Epithelial cell of proximal tubule (primary cell): ENCODE results near the gene ASAP2. TPM values are rescaled to one million over a fixed set of nuclear protein-coding genes. Genes with fewer than 3 reads are reported as not detected.

Experiments
- DNase-seq: peaks from one replicate; pipeline ENCODE4 v3.0.0-alpha.2; 2011; ENCODE audit warnings: low read depth
- H3K4me3 ChIP-seq: 2 replicates; pipeline ENCODE4 v1.5.1; 2011; ENCODE audit warnings: low read depth, mild to moderate bottlenecking, low read length
- total RNA-seq: library from RNA; depleted of rRNA; stranded (reverse); fragments of >200 nt; gene quantifications from 2 replicates; pipeline ENCODE4 v1.2.3, GENCODE V29; 2015
- TF ChIP-seq, protein P1 (sequence below): conservative IDR thresholded peaks from 2 replicates; pipeline ENCODE4 v1.5.1; 2012; ENCODE audit warnings: low read depth, mild to moderate bottlenecking, low read length

Gene ASAP2
- total RNA-seq, 1 donor from 2014 or later = 33.0 TPM

GRCh38 chr2:9403924-9404323 is 197.3 kb downstream of the ASAP2 start:
- no peak for DNase-seq
- TF ChIP-seq, protein P1, sequence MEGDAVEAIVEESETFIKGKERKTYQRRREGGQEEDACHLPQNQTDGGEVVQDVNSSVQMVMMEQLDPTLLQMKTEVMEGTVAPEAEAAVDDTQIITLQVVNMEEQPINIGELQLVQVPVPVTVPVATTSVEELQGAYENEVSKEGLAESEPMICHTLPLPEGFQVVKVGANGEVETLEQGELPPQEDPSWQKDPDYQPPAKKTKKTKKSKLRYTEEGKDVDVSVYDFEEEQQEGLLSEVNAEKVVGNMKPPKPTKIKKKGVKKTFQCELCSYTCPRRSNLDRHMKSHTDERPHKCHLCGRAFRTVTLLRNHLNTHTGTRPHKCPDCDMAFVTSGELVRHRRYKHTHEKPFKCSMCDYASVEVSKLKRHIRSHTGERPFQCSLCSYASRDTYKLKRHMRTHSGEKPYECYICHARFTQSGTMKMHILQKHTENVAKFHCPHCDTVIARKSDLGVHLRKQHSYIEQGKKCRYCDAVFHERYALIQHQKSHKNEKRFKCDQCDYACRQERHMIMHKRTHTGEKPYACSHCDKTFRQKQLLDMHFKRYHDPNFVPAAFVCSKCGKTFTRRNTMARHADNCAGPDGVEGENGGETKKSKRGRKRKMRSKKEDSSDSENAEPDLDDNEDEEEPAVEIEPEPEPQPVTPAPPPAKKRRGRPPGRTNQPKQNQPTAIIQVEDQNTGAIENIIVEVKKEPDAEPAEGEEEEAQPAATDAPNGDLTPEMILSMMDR = no peak

GRCh38 chr2:9404451-9404850 is 197.8 kb downstream of the ASAP2 start:
- no peak for DNase-seq
- TF ChIP-seq, protein P1 = no peak
- no peak overlapping the region for H3K4me3 ChIP-seq

More at GRCh38 chr2:9403924-9404323, 197.3 kb downstream of the ASAP2 start:
- no peak overlapping the region for H3K4me3 ChIP-seq

DNA sequence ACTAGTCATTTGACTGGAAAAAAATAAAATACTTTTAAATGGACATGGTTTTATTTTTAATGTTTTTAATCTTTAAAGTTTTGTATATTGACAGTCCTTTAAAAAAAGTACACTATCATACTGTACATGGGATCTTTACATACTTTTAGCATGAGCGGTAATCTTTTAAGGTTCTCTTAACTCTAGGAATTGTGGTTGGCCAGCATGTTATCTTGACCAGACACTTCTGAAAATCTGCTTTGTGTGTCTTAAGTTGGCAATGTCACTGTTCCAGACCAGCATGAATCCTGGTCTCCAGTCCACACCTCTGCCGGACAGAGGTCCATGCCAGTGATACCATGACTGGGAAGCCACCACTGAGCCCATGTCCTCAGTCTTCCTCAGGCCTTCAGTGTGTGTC is 199.0 kb downstream of the ASAP2 start:
- DNase-seq = no peak
- TF ChIP-seq, protein P1 = no peak

GRCh38 chr2:9406529-9407362 is 200.1 kb downstream of the ASAP2 start:
- DNase-seq = no peak
- TF ChIP-seq, protein P1 = no peak
- no peak overlapping the region for H3K4me3 ChIP-seq

More for the DNA sequence above, 199.0 kb downstream of the ASAP2 start:
- no peak overlapping the region for H3K4me3 ChIP-seq

GRCh38 chr2:9407363-9407811 is 200.8 kb downstream of the ASAP2 start:
- no peak for DNase-seq
- H3K4me3 ChIP-seq = no peak overlapping the region
- TF ChIP-seq, protein P1 = no peak

- DNase-seq = no peak
- TF ChIP-seq, protein P1 = no peak
- H3K4me3 ChIP-seq = no peak overlapping the region
Observed at GRCh38 chr2:9408641-9409151, 202.1 kb downstream of the ASAP2 start.
